ENCODE measurements around the gene TLE3. TPM values are rescaled to one million over a fixed set of nuclear protein-coding genes. Genes with fewer than 3 reads are reported as not detected.

Gene TLE3
- 109 and 185 TPM in 2 replicates for total RNA-seq (ENCODE audit: low replicate concordance)
- long read RNA-seq, partial matches to known transcripts, result 4 of 8 reads
- long read RNA-seq, other reads (novel, unspliced or antisense), result 4 of 8 reads

- peak; percentile 99 for DNase-seq (ENCODE audit: extremely low spot score, unreplicated experiment)
- H3K36me3 Mint-ChIP-seq, result peaks cover 16% of the 10 kb centered on the region
- H3K27me3 Mint-ChIP-seq, result peaks cover 9% of the 10 kb centered on the region
- TF ChIP-seq CTCF (conservative IDR thresholded peaks at IDR 0.05), result peak; percentile 61
- H3K27ac Mint-ChIP-seq, result peak within 1 kb of the TSS; percentile 99
- H3K9me3 Mint-ChIP-seq, result no peaks in the 10 kb centered on the region
- H3K4me3 Mint-ChIP-seq, result peak within 1 kb of the TSS; percentile 99
- peaks cover 26% of the 10 kb centered on the region for H3K4me1 Mint-ChIP-seq (ENCODE audit: unreplicated experiment)
These were observed at the start of gene TLE3 for GRCh38 chr15:70097321-70098152. Gene TLE3 (minus strand): TSS chr15:70097917. CDS start chr15:70096798, 1,119 bp downstream.

- Mint-ChIP-seq H3K36me3 (no peaks in the 10 kb centered on the region), H3K4me1 (ENCODE audit: unreplicated experiment) (peaks cover 47% of the 10 kb centered on the region), H3K27ac (no peak overlapping the region)
These were observed 49.6 kb upstream of the TLE3 start for GRCh38 chr15:70147178-70147760.

GRCh38 chr15:70146771-70147170 lies 49.1 kb upstream of the TLE3 start:
- H3K9me3 Mint-ChIP-seq, result no peaks in the 10 kb centered on the region
- no peak for TF ChIP-seq CTCF (conservative IDR thresholded peaks at IDR 0.05)
- peaks cover 48% of the 10 kb centered on the region for H3K4me1 Mint-ChIP-seq (ENCODE audit: unreplicated experiment)

More at GRCh38 chr15:70147178-70147760, 49.6 kb upstream of the TLE3 start:
- no peak overlapping the region for H3K4me3 Mint-ChIP-seq
- H3K27me3 Mint-ChIP-seq, result peaks cover 27% of the 10 kb centered on the region
- no peaks in the 10 kb centered on the region for H3K9me3 Mint-ChIP-seq
- DNase-seq (ENCODE audit: extremely low spot score, unreplicated experiment), result no peak
- no peak for TF ChIP-seq CTCF (conservative IDR thresholded peaks at IDR 0.05)

GRCh38 chr15:70146162-70146561 lies 48.4 kb upstream of the TLE3 start:
- no peak for TF ChIP-seq CTCF (conservative IDR thresholded peaks at IDR 0.05)
- no peak overlapping the region for H3K4me3 Mint-ChIP-seq
- no peak for DNase-seq (ENCODE audit: extremely low spot score, unreplicated experiment)
- no peaks in the 10 kb centered on the region for H3K36me3 Mint-ChIP-seq
- peaks cover 20% of the 10 kb centered on the region for H3K27me3 Mint-ChIP-seq
- no peak overlapping the region for H3K27ac Mint-ChIP-seq
- H3K9me3 Mint-ChIP-seq, result no peaks in the 10 kb centered on the region
- peaks cover 45% of the 10 kb centered on the region for H3K4me1 Mint-ChIP-seq (ENCODE audit: unreplicated experiment)

More at GRCh38 chr15:70146771-70147170, 49.1 kb upstream of the TLE3 start:
- peaks cover 24% of the 10 kb centered on the region for H3K27me3 Mint-ChIP-seq
- no peak for DNase-seq (ENCODE audit: extremely low spot score, unreplicated experiment)
- no peak overlapping the region for H3K27ac Mint-ChIP-seq
- no peak overlapping the region for H3K4me3 Mint-ChIP-seq
- no peaks in the 10 kb centered on the region for H3K36me3 Mint-ChIP-seq

GRCh38 chr15:70145261-70145660 lies 47.5 kb upstream of the TLE3 start:
- TF ChIP-seq CTCF (conservative IDR thresholded peaks at IDR 0.05), result no peak
- H3K27ac Mint-ChIP-seq, result no peak overlapping the region
- no peaks in the 10 kb centered on the region for H3K9me3 Mint-ChIP-seq
- no peak overlapping the region for H3K4me3 Mint-ChIP-seq
- H3K27me3 Mint-ChIP-seq, result peaks cover 20% of the 10 kb centered on the region
- peaks cover 50% of the 10 kb centered on the region for H3K4me1 Mint-ChIP-seq (ENCODE audit: unreplicated experiment)
- H3K36me3 Mint-ChIP-seq, result no peaks in the 10 kb centered on the region
- DNase-seq (ENCODE audit: extremely low spot score, unreplicated experiment), result no peak
